Measurements from ENCODE around the gene AKAP12.

DNA sequence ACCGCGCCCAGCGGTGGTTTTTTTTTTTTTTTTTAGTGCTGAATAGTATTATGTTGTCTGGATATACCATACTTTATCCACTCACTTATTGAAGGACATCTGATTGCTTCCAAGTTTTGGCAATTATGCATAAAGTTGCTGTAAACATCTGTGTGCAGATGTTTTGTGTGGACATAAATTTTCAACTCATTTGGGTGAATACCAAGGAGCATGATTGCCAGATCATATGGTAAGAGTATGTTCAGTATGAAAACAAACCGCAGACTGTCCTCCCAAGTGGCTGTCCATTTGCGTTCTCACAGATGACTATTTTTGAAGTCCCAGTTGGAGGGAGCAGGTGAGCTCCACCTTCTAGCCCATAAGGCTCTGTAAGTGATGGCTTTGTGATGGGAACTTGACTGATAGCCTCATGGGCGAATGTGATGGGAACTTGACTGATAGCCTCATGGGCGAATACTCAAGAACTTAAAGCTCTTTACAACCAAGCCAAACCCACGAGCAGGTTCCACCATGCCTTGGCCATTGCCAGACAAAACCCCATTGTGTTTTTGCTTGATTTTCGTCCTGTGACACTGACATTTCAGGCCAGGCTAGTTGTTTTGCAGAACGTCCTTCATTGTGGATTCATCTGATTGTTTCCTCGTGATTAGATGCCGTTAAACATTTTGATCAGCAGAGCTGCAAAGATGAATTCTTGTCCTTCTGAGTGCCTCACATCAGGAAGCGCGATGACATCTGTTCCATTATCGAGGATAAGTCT is 100.6 kb downstream of the AKAP12 start:
- TF ChIP-seq, protein P1, sequence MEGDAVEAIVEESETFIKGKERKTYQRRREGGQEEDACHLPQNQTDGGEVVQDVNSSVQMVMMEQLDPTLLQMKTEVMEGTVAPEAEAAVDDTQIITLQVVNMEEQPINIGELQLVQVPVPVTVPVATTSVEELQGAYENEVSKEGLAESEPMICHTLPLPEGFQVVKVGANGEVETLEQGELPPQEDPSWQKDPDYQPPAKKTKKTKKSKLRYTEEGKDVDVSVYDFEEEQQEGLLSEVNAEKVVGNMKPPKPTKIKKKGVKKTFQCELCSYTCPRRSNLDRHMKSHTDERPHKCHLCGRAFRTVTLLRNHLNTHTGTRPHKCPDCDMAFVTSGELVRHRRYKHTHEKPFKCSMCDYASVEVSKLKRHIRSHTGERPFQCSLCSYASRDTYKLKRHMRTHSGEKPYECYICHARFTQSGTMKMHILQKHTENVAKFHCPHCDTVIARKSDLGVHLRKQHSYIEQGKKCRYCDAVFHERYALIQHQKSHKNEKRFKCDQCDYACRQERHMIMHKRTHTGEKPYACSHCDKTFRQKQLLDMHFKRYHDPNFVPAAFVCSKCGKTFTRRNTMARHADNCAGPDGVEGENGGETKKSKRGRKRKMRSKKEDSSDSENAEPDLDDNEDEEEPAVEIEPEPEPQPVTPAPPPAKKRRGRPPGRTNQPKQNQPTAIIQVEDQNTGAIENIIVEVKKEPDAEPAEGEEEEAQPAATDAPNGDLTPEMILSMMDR (optimal IDR thresholded peaks at IDR 0.05 in 1 of 3, IDR thresholded peaks at IDR 0.05 in 1 of 3, conservative IDR thresholded peaks at IDR 0.05 in 1 of 3; ENCODE audit: extremely low read depth in 1 of 3, insufficient read depth in 2 of 3, low read length in 3 of 3): no peak
- TF ChIP-seq EZH2 (IDR thresholded peaks at IDR 0.05; ENCODE audit: low read length): no peak
